ENCODE measurements around the gene N4BP2L2.

DNA sequence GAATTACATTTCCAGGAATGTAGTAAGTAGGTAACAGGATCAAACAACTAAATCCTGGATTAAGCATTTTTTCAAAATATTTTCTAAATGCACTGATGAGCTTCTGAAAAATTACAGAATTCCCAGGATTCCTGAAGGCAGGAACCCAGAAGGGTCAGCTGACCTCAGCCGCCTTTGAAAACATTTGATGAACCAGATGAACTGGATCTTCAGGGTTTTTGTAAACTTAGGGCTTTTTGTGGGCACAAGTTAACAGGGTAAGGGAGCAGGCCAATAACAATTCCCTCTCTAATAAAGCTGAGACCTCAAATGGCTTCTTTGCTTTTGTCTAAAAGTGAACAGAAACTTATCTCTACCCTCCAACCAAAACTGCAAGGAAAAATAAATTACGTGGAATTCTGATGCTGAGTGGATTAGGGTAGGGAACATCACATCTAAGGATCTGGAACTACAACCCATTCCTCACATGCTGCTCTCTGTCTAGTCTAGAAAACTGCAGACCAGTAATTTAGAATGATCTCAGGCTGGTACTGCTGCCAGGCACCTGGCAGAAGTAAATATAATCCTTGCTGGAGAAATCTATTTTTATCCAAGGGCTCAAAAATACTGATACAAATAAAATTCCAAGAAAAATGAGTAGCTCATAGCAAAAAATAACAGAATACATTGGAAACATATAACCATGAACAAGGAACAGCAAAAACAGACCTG is 62.4 kb downstream of the N4BP2L2 start:
- TF ChIP-seq EZH2 (IDR thresholded peaks at IDR 0.05) (no peak), POLR2AphosphoS5 (IDR thresholded peaks at IDR 0.05; ENCODE audit: borderline replicate concordance, low read depth, low read length) (no peak)
